IPS-18c (cell line): ENCODE results near the gene MEI1.

Experiments used
- H3K4me3 ChIP-seq: 2 replicates; pipeline ENCODE4 v1.7.0; 2013; ENCODE audit warnings: low read depth, mild to moderate bottlenecking, low read length, moderate library complexity; ENCODE audit not compliant: insufficient read depth
- H3K9me3 ChIP-seq: one replicate; pipeline ENCODE4 v1.6.1; 2013; ENCODE audit warnings: mild to moderate bottlenecking, low read length, moderate library complexity; ENCODE audit not compliant: control insufficient read depth, insufficient read depth

The MEI1 gene

DNA sequence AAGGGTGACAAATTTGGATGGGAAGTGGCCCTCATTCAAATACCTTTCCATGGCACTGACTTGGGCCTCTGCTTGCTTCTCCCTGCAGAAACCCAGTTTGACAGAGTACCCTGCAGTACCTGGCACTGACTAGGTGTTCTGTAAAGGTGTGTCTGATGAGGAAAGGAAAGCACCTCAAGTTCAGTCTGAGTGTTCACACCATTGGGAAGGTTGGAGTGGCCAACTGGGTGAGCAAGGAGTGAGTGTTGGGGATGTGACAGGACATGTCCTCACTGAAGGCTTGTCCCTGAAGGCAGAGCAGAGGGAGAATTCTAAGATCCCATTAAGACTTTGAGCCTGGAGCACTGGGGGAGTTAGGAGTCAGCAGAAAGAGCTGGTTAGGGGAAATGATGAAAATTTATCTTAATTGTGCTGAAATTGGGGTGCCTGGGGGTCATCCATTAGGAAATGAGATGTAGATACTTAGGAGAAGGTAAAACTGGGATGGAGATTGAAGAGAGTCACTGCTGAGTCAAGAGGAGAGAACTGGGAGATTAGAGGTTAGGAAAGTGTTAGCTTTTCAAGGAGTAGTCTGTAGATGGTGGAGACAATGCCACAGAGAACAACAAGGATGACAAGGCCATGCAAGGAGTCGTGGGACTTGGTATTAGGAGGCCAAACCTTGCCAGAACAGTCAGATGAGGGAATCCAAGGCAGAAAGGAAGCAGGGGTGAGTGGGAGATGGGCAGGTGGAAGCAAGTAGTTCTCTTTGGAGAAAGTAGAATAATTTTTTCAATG lies 139.7 kb downstream of the MEI1 start:
- no peaks in the 10 kb centered on the region for H3K9me3 ChIP-seq
- no peak overlapping the region for H3K4me3 ChIP-seq

DNA sequence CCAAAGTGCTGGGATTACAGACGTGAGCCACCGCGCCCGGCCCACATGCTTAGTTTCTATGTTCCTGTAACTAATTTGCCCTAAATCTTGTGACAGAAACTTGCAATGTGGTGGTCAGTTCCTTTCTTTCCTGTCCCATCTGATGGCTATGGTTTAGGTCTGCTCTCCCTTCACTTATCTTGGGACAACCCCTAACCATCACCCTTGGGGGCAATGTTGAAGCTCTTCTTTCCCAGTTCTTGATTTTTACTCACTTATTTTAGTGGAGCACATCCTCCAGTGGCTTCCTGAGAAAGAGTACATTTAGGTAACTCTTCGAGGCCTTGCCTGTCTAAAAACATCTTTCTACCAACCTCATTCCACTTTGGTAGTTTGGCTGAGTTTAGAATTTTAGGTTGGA lies 140.9 kb downstream of the MEI1 start:
- no peak overlapping the region for H3K4me3 ChIP-seq

DNA sequence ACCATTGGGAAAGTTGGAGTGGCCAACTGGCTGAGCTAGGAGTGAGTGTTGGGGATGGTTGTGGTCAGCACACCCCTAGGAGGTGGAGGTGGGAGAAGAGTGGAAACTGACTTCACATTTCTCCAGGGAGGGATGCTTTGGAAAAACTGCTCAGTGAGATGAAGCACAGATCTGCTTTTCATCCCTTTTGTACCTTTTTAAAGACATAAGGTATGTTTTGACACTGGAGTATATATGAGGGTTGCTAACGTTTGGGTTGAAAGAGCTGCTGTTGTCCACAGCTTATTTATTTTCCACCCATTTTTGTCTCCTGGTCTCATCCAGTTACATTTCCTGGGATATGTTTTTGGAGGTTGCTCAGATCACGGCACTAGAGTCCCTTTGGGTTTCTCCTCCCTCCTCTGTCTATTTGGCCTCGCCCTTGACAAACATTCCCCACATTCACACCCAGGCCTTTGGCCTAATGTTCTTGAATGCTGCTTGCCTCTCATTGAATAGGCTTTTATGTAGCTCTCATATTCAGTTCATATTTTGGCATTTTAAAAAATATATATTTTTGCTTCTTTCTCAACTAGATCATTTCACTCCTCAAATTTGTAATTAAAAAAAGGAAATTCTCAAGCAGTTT lies 141.9 kb downstream of the MEI1 start:
- H3K9me3 ChIP-seq = no peaks in the 10 kb centered on the region
- H3K4me3 ChIP-seq = no peak overlapping the region

More for the DNA sequence above, 140.9 kb downstream of the MEI1 start:
- H3K9me3 ChIP-seq = no peaks in the 10 kb centered on the region

DNA sequence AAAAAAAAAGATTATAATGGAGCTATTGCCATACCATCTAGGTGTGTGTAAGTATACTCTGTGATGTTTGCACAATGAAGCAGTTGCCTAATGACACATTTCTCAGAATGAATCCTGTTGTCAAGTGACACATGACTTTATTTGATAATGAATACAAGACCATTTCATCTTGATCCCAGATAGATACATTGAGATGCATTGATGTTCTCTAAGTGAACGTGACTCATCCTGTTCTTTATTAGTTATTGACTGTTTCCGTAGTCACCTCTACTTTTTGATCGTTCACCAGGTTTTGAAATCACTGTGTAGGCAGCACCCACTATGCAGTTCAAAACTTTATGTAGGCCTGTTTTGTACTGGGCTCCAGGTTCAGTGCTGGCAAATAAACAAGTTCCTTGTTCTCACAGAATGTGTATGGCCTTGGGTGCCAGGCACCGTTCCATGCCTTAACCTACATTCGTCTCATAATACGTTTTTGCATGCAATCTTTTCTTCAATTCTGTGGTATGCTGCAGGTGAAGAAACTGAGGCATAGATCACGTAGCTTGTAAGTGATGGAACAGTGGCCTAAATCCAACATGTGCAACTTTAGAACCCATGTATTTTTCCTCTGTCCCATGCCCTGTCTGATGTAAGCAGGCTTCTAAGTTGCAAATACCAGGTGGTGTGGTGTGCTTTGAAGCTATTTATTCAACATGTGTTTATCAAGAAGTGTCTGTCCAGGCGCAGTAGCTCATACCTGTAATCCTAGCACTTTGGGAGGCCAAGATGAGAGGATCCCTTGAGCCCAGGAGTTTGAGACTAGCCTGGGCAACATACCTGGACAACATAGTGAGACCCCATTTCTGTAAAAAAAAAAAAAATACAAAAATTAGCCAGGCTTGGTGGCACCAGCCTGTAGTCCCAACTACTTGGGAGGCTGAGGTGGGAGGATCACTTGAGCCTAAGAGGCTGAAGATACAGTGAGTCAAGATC lies 144.0 kb downstream of the MEI1 start:
- Histone ChIP-seq H3K9me3 (no peaks in the 10 kb centered on the region), H3K4me3 (no peak overlapping the region)

DNA sequence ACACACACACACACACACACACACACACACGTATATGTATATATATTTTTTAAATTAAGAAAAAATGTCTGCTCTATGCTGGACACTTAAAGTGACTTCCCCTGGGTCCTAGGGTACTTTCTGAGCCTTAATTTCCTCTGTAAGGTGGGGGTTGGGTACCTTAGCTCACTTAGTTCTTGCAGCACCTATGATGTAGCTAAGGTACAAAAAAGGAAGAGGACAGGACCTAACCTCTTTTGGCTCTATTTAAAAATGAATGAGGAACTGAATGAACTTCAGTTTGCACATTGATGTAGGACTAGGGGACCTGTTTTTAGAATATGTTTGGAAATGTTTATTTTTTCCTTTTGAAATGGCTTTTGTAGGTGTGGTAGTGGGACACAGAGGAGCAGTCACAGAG lies 144.7 kb downstream of the MEI1 start:
- Histone ChIP-seq H3K9me3 (no peaks in the 10 kb centered on the region), H3K4me3 (no peak overlapping the region)

DNA sequence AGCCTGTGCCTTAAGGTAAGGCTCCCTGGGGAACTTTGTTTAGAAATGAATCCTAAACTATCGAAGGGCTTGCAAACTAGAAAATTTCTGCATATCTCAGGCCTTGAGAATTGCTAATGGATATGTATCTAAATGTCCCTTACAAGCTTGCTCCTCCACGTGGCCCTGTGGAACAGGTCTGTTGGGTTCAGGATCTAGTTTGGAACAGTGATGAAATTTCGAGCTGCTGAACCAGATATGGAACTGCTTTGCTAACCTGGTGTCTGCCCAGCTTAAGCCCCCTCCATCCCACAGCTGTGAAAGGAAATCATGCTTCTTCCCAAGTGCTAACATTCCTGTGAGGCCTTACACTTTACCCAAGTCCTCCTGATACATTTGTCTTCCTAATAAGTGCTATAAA lies 145.2 kb downstream of the MEI1 start:
- Histone ChIP-seq H3K9me3 (no peaks in the 10 kb centered on the region), H3K4me3 (no peak overlapping the region)

DNA sequence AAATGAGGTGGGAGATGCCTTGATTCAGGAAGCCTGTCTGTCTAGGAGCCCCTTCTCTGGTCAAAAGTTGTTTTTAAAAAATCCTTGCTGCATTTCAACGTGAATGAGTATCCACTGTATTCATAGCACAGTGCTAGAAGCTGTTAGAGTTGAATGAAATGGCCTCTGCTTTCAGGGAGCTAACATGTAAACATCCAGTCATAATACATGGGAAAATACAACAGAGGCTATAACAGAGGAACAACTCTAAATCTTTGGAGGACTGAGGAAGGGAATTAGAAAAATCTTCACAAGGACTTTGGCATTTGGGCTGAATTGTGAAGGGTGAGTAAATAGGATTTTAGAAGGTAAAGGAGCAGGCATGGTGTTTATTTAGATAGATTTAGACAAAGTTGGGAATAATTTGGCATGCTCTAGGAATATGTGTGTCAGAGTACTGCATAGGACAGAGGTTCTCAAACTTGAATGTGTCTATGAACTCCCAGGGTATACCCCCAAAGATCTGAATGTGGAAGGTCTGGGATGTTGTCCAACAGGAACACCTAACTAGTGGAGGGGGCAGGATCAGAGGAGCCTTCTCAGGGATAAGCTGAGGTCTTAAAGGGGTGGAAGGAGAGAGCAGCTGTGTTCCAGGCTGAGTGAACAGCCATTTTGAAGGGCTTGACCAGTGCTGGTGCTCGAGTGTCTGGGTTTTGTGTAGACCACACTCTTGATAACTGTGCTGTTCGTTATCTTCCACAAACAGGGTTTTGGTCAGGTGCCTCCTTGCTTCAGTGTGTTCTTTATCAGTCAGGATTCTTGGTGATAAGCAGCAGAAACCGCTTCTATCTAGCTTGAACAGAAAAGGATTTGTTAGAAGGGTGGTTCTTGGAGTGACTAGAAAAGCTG lies 146.3 kb downstream of the MEI1 start:
- no peak overlapping the region for H3K4me3 ChIP-seq

DNA sequence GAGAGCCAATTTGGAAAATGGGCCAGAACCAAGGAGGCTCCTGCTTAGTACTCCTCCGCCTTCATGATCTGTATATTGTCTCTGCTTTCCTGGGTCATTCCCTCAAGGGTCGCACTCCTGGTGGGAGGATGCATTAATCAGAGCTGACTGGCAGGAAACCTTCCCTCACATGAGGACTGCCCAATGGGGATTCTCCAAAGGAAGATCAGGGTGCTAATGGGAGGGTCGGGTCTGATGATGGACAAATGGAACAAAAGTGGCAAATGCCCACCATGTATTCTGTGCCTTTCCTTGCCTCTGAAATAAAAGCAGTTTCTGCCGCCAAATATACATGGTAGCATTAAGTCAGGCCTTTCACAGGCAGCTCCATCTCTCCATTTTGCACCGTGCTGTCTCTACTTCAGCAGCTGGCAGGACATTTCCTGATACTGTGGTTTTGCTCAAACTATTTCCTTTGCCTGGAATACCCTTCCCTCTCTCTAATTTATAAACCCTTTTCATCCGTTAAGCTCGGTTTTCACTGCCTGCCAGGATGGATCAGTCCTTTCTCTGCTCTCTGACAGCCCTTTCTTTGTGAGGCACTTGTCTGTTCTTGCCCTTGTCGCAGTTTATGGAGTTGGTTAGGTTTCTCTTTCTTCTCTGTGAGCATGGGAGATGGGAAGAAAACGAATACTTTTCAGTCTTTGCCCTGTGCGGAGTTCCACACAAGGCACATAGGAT lies 147.1 kb downstream of the MEI1 start:
- Histone ChIP-seq H3K4me3 (no peak overlapping the region), H3K9me3 (no peaks in the 10 kb centered on the region)

More for the DNA sequence above, 146.3 kb downstream of the MEI1 start:
- H3K9me3 ChIP-seq = no peaks in the 10 kb centered on the region

DNA sequence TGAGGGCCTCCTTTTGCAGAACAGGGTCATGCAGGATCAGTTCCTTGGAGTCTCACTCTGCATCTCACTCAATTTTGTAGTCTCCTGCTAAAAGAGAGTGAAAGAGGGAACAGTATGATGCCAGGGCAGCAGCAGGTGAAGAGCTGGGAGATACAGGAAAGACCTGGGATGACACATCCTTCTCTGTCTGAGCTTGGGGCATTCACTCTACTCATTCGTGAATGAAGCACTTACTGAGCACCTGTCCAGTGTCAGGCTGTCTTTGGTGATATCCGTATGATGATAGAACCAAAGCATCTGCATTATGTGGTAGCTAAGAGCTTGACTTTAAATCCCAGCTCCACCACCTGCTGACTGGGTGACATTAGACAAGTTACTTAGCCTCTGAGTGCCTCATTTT lies 148.0 kb downstream of the MEI1 start:
- no peaks in the 10 kb centered on the region for H3K9me3 ChIP-seq
- H3K4me3 ChIP-seq = no peak overlapping the region

DNA sequence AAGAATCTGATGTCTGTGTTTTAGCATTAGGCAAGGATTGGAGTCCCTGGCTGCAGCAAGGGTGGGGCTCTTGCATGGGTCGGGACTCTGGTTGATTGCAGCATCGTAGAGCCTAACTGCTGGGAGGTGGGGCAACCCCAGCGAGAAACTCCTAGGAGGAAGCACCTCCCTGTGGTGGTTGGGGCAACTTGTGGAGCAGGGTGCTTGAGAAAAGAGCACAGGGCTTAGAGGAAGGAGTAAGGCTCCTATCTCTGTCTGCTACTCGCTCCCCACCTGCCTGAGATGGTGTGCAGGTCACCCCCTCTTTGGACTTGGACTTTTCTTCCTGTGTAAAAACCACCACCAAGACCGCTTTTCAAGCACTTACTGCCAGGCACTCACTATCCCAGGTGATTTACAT lies 149.2 kb downstream of the MEI1 start:
- Histone ChIP-seq H3K9me3 (no peaks in the 10 kb centered on the region), H3K4me3 (no peak overlapping the region)
